Measurements from ENCODE around the gene SCML2.
A peak's percentile ranks its signal among the peaks of the same experiment; 100 is the strongest.
"Not testable (repeated sequence)": the region's sequence is repeated elsewhere in the genome, so short reads cannot be mapped to it uniquely, and the experiment has no call there.

Gene SCML2

GRCh38 chrX:18354369-18355223, at the start of gene SCML2:
Gene SCML2, minus strand, starts transcription at chrX:18354688. Its CDS starts 20,617 bp downstream, at chrX:18334071.
- DNase-seq, result no peak

GRCh38 chrX:18401848-18402213, 47.3 kb upstream of the SCML2 start:
- no peak for DNase-seq

- DNase-seq, result no peak
These were observed 40.0 kb upstream of the SCML2 start for GRCh38 chrX:18394477-18394876.

GRCh38 chrX:18390941-18391538, 36.6 kb upstream of the SCML2 start:
- DNase-seq, result peak; percentile 2

GRCh38 chrX:18389966-18390365, 35.5 kb upstream of the SCML2 start:
- DNase-seq, result no peak

GRCh38 chrX:18377796-18378195, 23.3 kb upstream of the SCML2 start:
- DNase-seq, result no peak

- not testable (repeated sequence) for DNase-seq
These were observed 20.8 kb upstream of the SCML2 start for GRCh38 chrX:18375131-18375805.

GRCh38 chrX:18369096-18369495, 14.6 kb upstream of the SCML2 start:
- DNase-seq, result not testable (repeated sequence)

- no peak for DNase-seq
These were observed 13.9 kb upstream of the SCML2 start for GRCh38 chrX:18368402-18368801.

GRCh38 chrX:18360867-18361266, 6.4 kb upstream of the SCML2 start:
- DNase-seq, result no peak

GRCh38 chrX:18353931-18354368, 538 bp downstream of the SCML2 start:
- no peak for DNase-seq

- no peak for DNase-seq
These were observed 2.7 kb downstream of the SCML2 start for GRCh38 chrX:18351784-18352183.

- DNase-seq, result no peak
These were observed 6.4 kb downstream of the SCML2 start for GRCh38 chrX:18348047-18348446.

GRCh38 chrX:18309401-18309800, 45.1 kb downstream of the SCML2 start:
- DNase-seq, result no peak

- DNase-seq, result no peak
These were observed 57.2 kb downstream of the SCML2 start for GRCh38 chrX:18297251-18297650.

- DNase-seq, result no peak
These were observed 59.6 kb downstream of the SCML2 start for GRCh38 chrX:18294893-18295292.

- no peak for DNase-seq
These were observed 63.4 kb downstream of the SCML2 start for GRCh38 chrX:18291006-18291545.

- DNase-seq, result no peak
These were observed 64.3 kb downstream of the SCML2 start for GRCh38 chrX:18290200-18290599.

GRCh38 chrX:18288716-18289115, 65.8 kb downstream of the SCML2 start:
- DNase-seq, result no peak

- no peak for DNase-seq
These were observed 68.1 kb downstream of the SCML2 start for GRCh38 chrX:18286322-18286831.

- DNase-seq, result no peak
These were observed 76.0 kb downstream of the SCML2 start for GRCh38 chrX:18278449-18278848.

GRCh38 chrX:18272222-18272621, 82.3 kb downstream of the SCML2 start:
- no peak for DNase-seq

GRCh38 chrX:18271725-18272124, 82.8 kb downstream of the SCML2 start:
- DNase-seq, result no peak

Measured in SHP77 treated with DMSO at 0.1 percent for 48 hours (cell line).